ENCODE data around the gene PCED1B. TPM values are rescaled to one million over a fixed set of nuclear protein-coding genes. Genes with fewer than 3 reads are reported as not detected.
"Not testable (repeated sequence)": the region's sequence is repeated elsewhere in the genome, so short reads cannot be mapped to it uniquely, and the experiment has no call there.

PCED1B gene
- total RNA-seq, 6 experiments from 2014 or later: 3.3 to 5.4 (median 4.9) TPM

DNA sequence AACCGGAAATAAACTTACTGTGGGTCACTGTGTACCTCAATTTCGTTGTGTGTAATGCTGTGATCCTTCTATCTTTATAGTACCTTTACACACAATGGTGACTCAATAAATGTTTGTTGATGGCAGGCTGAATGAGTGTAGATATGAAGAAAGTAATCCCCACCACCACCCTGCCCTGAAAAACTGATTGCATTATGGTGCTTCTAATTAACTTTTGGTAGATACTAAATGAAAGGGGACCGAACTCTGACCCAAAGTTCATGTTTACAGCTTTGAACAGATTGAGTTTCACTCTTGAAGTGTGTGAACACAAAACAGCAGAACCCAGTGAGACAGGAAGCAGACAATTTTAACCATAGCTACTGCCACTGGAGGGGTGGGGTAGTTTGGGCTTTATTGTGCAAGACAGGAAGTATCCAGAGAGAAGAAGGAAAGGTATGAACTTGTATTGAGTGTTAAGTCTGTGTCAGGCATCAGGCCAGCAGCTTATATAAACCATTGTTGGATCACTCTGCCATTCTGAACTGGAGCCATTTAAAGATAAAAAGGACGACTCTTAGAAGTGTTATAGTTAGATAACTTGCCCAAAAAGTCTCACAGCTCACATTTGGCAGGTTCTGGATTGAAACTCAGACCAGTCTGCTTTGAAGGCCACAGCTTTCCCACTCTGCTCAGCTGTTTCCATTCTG, 197.3 kb downstream of the PCED1B start:
- Mint-ChIP-seq H3K27ac (peak overlapping the region; percentile 73), H3K4me3 (0 out of 2 replicates have a peak overlapping the region, but pooled peaks have one; percentile 3), H3K9me3 (no peaks in the 10 kb centered on the region), H3K4me1 (ENCODE audit: low read depth) (peaks cover 78% of the 10 kb centered on the region), H3K36me3 (ENCODE audit: low read depth) (no peaks in the 10 kb centered on the region), H3K27me3 (ENCODE audit: insufficient read depth) (no peaks in the 10 kb centered on the region)
- TF ChIP-seq, protein P1, sequence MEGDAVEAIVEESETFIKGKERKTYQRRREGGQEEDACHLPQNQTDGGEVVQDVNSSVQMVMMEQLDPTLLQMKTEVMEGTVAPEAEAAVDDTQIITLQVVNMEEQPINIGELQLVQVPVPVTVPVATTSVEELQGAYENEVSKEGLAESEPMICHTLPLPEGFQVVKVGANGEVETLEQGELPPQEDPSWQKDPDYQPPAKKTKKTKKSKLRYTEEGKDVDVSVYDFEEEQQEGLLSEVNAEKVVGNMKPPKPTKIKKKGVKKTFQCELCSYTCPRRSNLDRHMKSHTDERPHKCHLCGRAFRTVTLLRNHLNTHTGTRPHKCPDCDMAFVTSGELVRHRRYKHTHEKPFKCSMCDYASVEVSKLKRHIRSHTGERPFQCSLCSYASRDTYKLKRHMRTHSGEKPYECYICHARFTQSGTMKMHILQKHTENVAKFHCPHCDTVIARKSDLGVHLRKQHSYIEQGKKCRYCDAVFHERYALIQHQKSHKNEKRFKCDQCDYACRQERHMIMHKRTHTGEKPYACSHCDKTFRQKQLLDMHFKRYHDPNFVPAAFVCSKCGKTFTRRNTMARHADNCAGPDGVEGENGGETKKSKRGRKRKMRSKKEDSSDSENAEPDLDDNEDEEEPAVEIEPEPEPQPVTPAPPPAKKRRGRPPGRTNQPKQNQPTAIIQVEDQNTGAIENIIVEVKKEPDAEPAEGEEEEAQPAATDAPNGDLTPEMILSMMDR (IDR thresholded peaks at IDR 0.05): no peak
- no peak for DNase-seq

DNA sequence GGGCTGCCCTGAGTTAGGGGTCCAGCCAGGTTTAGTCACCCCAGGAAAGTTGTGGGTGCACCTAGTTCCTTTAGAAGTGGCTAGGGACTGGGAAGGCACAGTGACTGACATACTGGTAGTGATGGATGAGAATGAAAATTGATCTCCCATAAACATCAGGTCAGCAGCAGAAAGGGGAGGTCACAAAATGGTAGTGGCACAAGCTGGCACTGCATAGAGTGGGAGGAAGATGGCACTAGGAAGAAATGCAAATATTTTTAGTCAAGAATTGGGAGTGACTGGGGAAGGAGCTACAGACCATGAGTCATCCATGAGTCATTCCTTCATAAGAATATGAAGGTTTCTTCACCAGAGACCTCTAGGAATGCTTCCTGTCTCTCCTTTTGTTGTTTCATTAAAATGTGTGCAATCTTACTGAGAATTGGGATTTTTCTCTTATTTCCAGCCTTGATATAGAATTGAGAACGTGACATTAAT, 198.6 kb downstream of the PCED1B start:
- H3K9me3 Mint-ChIP-seq: no peaks in the 10 kb centered on the region
- peak overlapping the region; percentile 73 for H3K27ac Mint-ChIP-seq
- H3K36me3 Mint-ChIP-seq (ENCODE audit: low read depth): no peaks in the 10 kb centered on the region
- H3K27me3 Mint-ChIP-seq (ENCODE audit: insufficient read depth): no peaks in the 10 kb centered on the region
- H3K4me1 Mint-ChIP-seq (ENCODE audit: low read depth): peaks cover 78% of the 10 kb centered on the region
- TF ChIP-seq, protein P1 (IDR thresholded peaks at IDR 0.05): no peak
- H3K4me3 Mint-ChIP-seq: no peak overlapping the region
- DNase-seq: peak; percentile 81

DNA sequence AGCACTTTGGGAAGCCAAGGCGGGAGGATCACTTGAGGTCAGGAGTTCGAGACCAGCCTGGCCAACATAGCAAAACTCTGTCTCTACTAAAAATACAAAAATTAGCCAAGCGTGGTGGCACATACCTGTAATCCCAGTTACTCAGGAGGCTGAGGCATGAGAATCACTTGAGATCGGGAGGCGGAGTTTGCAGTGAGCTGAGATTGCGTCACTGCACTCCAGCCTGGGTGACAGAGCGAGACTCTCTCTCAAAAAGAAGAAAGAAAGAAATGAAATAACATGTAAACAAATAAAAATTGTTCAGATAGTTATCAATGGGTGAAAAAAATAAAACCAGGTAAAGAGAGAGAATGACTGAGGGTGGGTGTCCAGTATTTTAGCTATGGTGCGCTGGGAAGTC, 200.3 kb downstream of the PCED1B start:
- not testable (repeated sequence) for DNase-seq; H3K4me3 Mint-ChIP-seq; H3K27ac Mint-ChIP-seq; H3K27me3 Mint-ChIP-seq (ENCODE audit: insufficient read depth); H3K36me3 Mint-ChIP-seq (ENCODE audit: low read depth); H3K9me3 Mint-ChIP-seq
- H3K4me1 Mint-ChIP-seq (ENCODE audit: low read depth): peaks cover 67% of the 10 kb centered on the region

DNA sequence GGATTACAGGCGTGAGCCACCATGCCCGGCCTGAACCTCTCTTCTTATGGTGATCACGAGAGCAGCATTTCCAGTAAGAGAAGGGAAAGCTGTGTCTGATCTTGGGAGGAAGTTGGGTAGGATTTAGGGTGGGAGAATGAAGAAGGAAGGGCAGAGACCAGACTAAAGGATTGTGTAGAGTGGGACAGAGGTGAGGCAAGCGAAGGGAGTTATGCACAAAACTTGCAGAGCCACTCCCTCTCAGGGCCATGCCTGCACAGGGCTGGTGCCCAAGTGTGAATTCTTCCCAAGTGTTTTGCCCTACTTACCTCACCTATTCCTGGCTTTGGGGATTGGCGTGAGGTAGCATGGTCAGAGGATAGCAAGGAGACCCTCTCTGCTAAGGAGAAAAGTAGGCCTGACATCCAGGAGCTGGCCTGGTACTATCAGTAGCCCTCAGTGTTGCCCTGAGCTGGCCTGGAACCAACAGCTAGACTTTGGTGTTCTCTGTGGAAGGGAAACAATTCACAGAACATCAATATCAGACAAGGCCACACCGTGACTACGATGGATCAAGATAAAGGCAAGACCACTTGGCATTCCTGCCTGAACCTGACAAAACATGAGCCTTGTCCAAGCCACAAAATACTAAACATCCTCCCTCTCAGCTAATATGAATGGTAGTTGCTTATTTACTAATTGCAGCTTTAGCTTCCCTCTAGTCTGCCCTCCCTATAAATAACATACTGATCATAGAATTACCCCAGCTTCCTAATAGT, 201.3 kb downstream of the PCED1B start:
- TF ChIP-seq, protein P1 (IDR thresholded peaks at IDR 0.05): no peak
- Mint-ChIP-seq H3K9me3 (no peaks in the 10 kb centered on the region), H3K4me3 (no peak overlapping the region), H3K36me3 (ENCODE audit: low read depth) (no peaks in the 10 kb centered on the region), H3K27ac (no peak overlapping the region), H3K27me3 (ENCODE audit: insufficient read depth) (no peaks in the 10 kb centered on the region), H3K4me1 (ENCODE audit: low read depth) (peaks cover 58% of the 10 kb centered on the region)
- DNase-seq: no peak

DNA sequence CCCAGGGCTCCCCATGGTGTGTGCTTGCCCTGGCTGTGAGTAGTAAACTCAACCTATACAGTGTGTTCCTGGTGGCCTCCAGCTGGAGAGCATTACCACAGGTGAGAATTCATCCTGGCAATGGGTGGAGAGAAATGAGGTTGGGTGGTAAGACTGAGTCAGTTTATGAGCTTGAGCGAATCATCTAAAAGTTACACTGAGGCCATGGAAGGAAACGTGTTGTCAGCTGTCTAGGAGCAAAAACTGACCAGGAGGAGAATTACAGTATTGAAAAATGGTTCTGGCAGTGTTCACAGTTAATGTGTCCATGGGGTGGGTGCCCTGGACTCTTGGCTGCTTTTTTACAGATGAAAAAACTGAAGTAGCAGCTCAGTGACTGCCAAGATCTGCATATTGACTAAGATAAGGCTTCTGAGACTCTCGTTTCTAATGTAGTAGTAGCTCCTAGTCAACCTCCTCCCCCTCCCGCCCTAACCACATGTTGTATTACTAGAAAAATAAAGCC, 202.3 kb downstream of the PCED1B start:
- H3K4me1 Mint-ChIP-seq (ENCODE audit: low read depth): peaks cover 48% of the 10 kb centered on the region
- no peak overlapping the region for H3K4me3 Mint-ChIP-seq
- no peaks in the 10 kb centered on the region for H3K36me3 Mint-ChIP-seq (ENCODE audit: low read depth)
- no peak for DNase-seq
- H3K27ac Mint-ChIP-seq: peak overlapping the region; percentile 20; the same call in 1 of the 2 replicates
- TF ChIP-seq, protein P1 (IDR thresholded peaks at IDR 0.05): no peak
- no peaks in the 10 kb centered on the region for H3K9me3 Mint-ChIP-seq
- no peaks in the 10 kb centered on the region for H3K27me3 Mint-ChIP-seq (ENCODE audit: insufficient read depth)

DNA sequence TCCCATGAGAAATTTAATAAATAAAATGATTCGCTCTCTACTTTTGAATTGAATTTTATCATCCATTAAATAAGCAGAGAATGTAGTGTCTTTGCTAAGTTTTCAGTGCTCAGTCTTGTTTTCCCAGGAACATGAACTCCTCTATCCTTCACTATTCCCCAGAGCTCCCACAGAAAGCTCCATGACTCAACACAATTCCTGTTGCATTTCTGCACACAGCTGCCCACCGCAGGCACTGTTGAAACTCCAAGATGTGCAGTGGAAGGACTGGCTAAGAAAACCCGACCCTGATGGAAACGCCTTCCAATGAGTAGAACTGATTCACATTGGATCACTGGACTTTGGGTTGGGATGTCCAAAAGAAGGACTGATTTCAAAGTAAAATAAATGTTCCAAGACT, 202.8 kb downstream of the PCED1B start:
- H3K9me3 Mint-ChIP-seq: no peaks in the 10 kb centered on the region
- H3K27me3 Mint-ChIP-seq (ENCODE audit: insufficient read depth): no peaks in the 10 kb centered on the region; the same call in 1 of the 2 replicates
- TF ChIP-seq, protein P1 (IDR thresholded peaks at IDR 0.05): no peak
- H3K36me3 Mint-ChIP-seq (ENCODE audit: low read depth): no peaks in the 10 kb centered on the region
- H3K4me1 Mint-ChIP-seq (ENCODE audit: low read depth): peaks cover 43% of the 10 kb centered on the region
- H3K4me3 Mint-ChIP-seq: no peak overlapping the region
- H3K27ac Mint-ChIP-seq: no peak overlapping the region
- no peak for DNase-seq

Measured in HFFc6 (cell line).